Myometrial cell (primary cell): ENCODE data around the gene SLC36A2. TPM values are rescaled to one million over a fixed set of nuclear protein-coding genes. Genes with fewer than 3 reads are reported as not detected.

ENCODE experiments used
- total RNA-seq: library from RNA; depleted of rRNA; stranded (reverse); fragments of >200 nt; gene quantifications from 2 replicates; pipeline ENCODE4 v1.2.3, GENCODE V29; 2015

SLC36A2 gene
- not detected in 2 replicates for total RNA-seq

GRCh38 chr5:151347369-151347768, at the start of gene SLC36A2:
SLC36A2 (minus strand) TSS chr5:151347559; CDS start chr5:151347460, 99 bp downstream.

GRCh38 chr5:151303666-151304065, 43.7 kb downstream of the SLC36A2 start, which contains the start of gene SLC36A3:
SLC36A3 (minus strand) TSS chr5:151303766; CDS start chr5:151303354, 412 bp downstream.

Other genes starting within 250 kb of the SLC36A2 start
- gene ANXA6, start 189.8 kb downstream of the SLC36A2 start, total RNA-seq = 558 and 610 TPM in 2 replicates
- 6.3 and 9.4 TPM in 2 replicates for gene CCDC69, start 123.5 kb downstream of the SLC36A2 start, total RNA-seq
- gene GM2A, start 94.4 kb downstream of the SLC36A2 start, total RNA-seq = 20.7 and 25.1 TPM in 2 replicates
- gene SLC36A3, start 43.8 kb downstream of the SLC36A2 start, total RNA-seq = not detected in 2 replicates
- gene SLC36A1, start 100.0 kb upstream of the SLC36A2 start, total RNA-seq = 4.6 and 12.1 TPM in 2 replicates
- under 0.01 TPM in 1 of 2 replicates, not detected in the other for gene FAT2, start 243.8 kb upstream of the SLC36A2 start, total RNA-seq